NOMO-1 treated with DMSO at 0.1 percent for 48 hours (cell line): Measurements from ENCODE around the gene CAMTA1.

Source experiments
- DNase-seq: peaks from one replicate; lab custom pipeline; 2025; ENCODE audit not compliant: unreplicated experiment; lab: John Stamatoyannopoulos, UW

Gene CAMTA1

GRCh38 chr1:7533006-7533405 lies 747.8 kb downstream of the CAMTA1 start:
- no peak for DNase-seq

- DNase-seq: no peak
Measured at GRCh38 chr1:7534061-7534825, 749.0 kb downstream of the CAMTA1 start.

- DNase-seq: no peak
Measured at GRCh38 chr1:7535016-7535415, 749.8 kb downstream of the CAMTA1 start.

GRCh38 chr1:7535934-7536878 lies 751.0 kb downstream of the CAMTA1 start:
- DNase-seq: no peak

- DNase-seq: no peak
Measured at GRCh38 chr1:7536891-7537591, 751.8 kb downstream of the CAMTA1 start.

GRCh38 chr1:7538033-7538432 lies 752.8 kb downstream of the CAMTA1 start:
- DNase-seq: no peak

- no peak for DNase-seq
Measured at GRCh38 chr1:7538849-7539768, 753.9 kb downstream of the CAMTA1 start.

GRCh38 chr1:7539769-7540175 lies 754.5 kb downstream of the CAMTA1 start:
- DNase-seq: no peak

- no peak for DNase-seq
Measured at GRCh38 chr1:7540816-7541215, 755.6 kb downstream of the CAMTA1 start.

GRCh38 chr1:7541629-7542028 lies 756.4 kb downstream of the CAMTA1 start:
- DNase-seq: no peak

- DNase-seq: no peak
Measured at GRCh38 chr1:7543718-7544090, 758.5 kb downstream of the CAMTA1 start.

- peak; percentile 13 for DNase-seq
Measured at GRCh38 chr1:7549277-7550161, 764.3 kb downstream of the CAMTA1 start.

GRCh38 chr1:7550261-7550865 lies 765.1 kb downstream of the CAMTA1 start:
- DNase-seq: no peak

GRCh38 chr1:7550981-7551380 lies 765.7 kb downstream of the CAMTA1 start:
- no peak for DNase-seq

GRCh38 chr1:7551442-7551841 lies 766.2 kb downstream of the CAMTA1 start:
- DNase-seq: no peak

GRCh38 chr1:7552402-7552801 lies 767.1 kb downstream of the CAMTA1 start:
- no peak for DNase-seq

GRCh38 chr1:7553042-7553690 lies 767.9 kb downstream of the CAMTA1 start:
- DNase-seq: no peak

GRCh38 chr1:7554385-7555235 lies 769.4 kb downstream of the CAMTA1 start:
- no peak for DNase-seq
